HCT116 (cell line): Measurements from ENCODE around the gene MUC5B.

Experiments
- EZH2phosphoT487 ChIP-seq: fragments of 200-600 bp; IDR thresholded peaks from 2 replicates; pipeline ENCODE4 v1.6.1; 2018; ENCODE audit warnings: antibody characterized with exemption, borderline replicate concordance
- POLR2A ChIP-seq: IDR thresholded peaks from 2 replicates; pipeline ENCODE4 v1.7.0; 2011; ENCODE audit warnings: borderline replicate concordance; ENCODE audit not compliant: insufficient read depth, insufficient read length; ENCODE audit errors: extremely low read depth
- YY1 ChIP-seq: IDR thresholded peaks from 2 replicates; pipeline ENCODE4 v1.6.1; 2011; ENCODE audit warnings: low read length, low read depth, moderate library complexity, mild to moderate bottlenecking; ENCODE audit not compliant: insufficient replicate concordance; ENCODE audit errors: extremely low read depth

- TF ChIP-seq EZH2phosphoT487 (no peak), POLR2A (no peak), YY1 (no peak)
Measured at GRCh38 chr11:1302461-1303125, 79.7 kb downstream of the MUC5B start.
